ENCODE measurements around the gene CIRBP. TPM values are rescaled to one million over a fixed set of nuclear protein-coding genes. Genes with fewer than 3 reads are reported as not detected.
A peak's percentile ranks its signal among the peaks of the same experiment; 100 is the strongest.

Gene CIRBP
- total and polyA plus RNA-seq, 2 of the 13 experiments (the other 11 are each of a cell fraction or from before 2014, with no cell fraction given): 133 to 140 TPM

GRCh38 chr19:1249298-1249989, 19.7 kb upstream of the CIRBP start (continued):
- TF ChIP-seq ZNF280D (CRISPR knock-in tag; IDR thresholded peaks at IDR 0.05): no peak
- TF ChIP-seq POLR2G (IDR thresholded peaks at IDR 0.05; ENCODE audit: low read depth, low read length): peak; percentile 96
- TF ChIP-seq ZIK1 (CRISPR knock-in tag; IDR thresholded peaks at IDR 0.05; ENCODE audit: borderline replicate concordance, low read depth): no peak
- no peak for TF ChIP-seq ZNF678 (CRISPR knock-in tag; IDR thresholded peaks at IDR 0.05)
- peak; percentile 66 for TF ChIP-seq HOXA3 (CRISPR knock-in tag; IDR thresholded peaks at IDR 0.05)
- TF ChIP-seq HHEX (CRISPR knock-in tag; IDR thresholded peaks at IDR 0.05): no peak
- no peak for TF ChIP-seq CBX1 (IDR thresholded peaks at IDR 0.05; ENCODE audit: low read depth)
- no peak; the same call in 1 of the 2 replicates for TF ChIP-seq IKZF5 (CRISPR knock-in tag; IDR thresholded peaks at IDR 0.05)
- no peak for TF ChIP-seq ZNF18 (CRISPR knock-in tag; IDR thresholded peaks at IDR 0.05; ENCODE audit: insufficient replicate concordance)
- TF ChIP-seq, protein P1, sequence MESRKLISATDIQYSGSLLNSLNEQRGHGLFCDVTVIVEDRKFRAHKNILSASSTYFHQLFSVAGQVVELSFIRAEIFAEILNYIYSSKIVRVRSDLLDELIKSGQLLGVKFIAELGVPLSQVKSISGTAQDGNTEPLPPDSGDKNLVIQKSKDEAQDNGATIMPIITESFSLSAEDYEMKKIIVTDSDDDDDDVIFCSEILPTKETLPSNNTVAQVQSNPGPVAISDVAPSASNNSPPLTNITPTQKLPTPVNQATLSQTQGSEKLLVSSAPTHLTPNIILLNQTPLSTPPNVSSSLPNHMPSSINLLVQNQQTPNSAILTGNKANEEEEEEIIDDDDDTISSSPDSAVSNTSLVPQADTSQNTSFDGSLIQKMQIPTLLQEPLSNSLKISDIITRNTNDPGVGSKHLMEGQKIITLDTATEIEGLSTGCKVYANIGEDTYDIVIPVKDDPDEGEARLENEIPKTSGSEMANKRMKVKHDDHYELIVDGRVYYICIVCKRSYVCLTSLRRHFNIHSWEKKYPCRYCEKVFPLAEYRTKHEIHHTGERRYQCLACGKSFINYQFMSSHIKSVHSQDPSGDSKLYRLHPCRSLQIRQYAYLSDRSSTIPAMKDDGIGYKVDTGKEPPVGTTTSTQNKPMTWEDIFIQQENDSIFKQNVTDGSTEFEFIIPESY (CRISPR knock-in tag; IDR thresholded peaks at IDR 0.05): no peak
- TF ChIP-seq HCFC1 (IDR thresholded peaks at IDR 0.05; ENCODE audit: low read depth, low read length): no peak
- no peak for TF ChIP-seq ATRX (CRISPR knock-in tag; IDR thresholded peaks at IDR 0.05; ENCODE audit: borderline replicate concordance)
- 0 out of 2 replicates have a peak, but pooled peaks have one; percentile 26 for TF ChIP-seq ZNF766 (CRISPR knock-in tag; IDR thresholded peaks at IDR 0.05; ENCODE audit: borderline replicate concordance)
- TF ChIP-seq ZNF878 (CRISPR knock-in tag; IDR thresholded peaks at IDR 0.05): no peak
- TF ChIP-seq, protein P2, sequence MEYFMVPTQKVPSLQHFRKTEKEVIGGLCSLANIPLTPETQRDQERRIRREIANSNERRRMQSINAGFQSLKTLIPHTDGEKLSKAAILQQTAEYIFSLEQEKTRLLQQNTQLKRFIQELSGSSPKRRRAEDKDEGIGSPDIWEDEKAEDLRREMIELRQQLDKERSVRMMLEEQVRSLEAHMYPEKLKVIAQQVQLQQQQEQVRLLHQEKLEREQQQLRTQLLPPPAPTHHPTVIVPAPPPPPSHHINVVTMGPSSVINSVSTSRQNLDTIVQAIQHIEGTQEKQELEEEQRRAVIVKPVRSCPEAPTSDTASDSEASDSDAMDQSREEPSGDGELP (IDR thresholded peaks at IDR 0.05; ENCODE audit: borderline replicate concordance, low read depth): no peak
- TF ChIP-seq ZSCAN9 (CRISPR knock-in tag; IDR thresholded peaks at IDR 0.05; ENCODE audit: borderline replicate concordance): 0 out of 2 replicates have a peak, but pooled peaks have one; percentile 16
- TF ChIP-seq DDIT3 (CRISPR knock-in tag; IDR thresholded peaks at IDR 0.05): no peak

Data from HepG2 (cell line).